ENCODE measurements around the gene STAP1.

STAP1 gene

GRCh38 chr4:67570537-67570936, 12.0 kb downstream of the STAP1 start:
- H3K36me3 Mint-ChIP-seq (ENCODE audit: low read depth) = no peaks in the 10 kb centered on the region
- TF ChIP-seq, protein P1, sequence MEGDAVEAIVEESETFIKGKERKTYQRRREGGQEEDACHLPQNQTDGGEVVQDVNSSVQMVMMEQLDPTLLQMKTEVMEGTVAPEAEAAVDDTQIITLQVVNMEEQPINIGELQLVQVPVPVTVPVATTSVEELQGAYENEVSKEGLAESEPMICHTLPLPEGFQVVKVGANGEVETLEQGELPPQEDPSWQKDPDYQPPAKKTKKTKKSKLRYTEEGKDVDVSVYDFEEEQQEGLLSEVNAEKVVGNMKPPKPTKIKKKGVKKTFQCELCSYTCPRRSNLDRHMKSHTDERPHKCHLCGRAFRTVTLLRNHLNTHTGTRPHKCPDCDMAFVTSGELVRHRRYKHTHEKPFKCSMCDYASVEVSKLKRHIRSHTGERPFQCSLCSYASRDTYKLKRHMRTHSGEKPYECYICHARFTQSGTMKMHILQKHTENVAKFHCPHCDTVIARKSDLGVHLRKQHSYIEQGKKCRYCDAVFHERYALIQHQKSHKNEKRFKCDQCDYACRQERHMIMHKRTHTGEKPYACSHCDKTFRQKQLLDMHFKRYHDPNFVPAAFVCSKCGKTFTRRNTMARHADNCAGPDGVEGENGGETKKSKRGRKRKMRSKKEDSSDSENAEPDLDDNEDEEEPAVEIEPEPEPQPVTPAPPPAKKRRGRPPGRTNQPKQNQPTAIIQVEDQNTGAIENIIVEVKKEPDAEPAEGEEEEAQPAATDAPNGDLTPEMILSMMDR (IDR thresholded peaks at IDR 0.05) = no peak
- H3K9me3 Mint-ChIP-seq = no peaks in the 10 kb centered on the region
- H3K4me1 Mint-ChIP-seq = peaks cover 6% of the 10 kb centered on the region
- H3K27me3 Mint-ChIP-seq (ENCODE audit: low read depth, poor library complexity) = peaks cover 3% of the 10 kb centered on the region
- no peak overlapping the region for H3K27ac Mint-ChIP-seq
- no peak for DNase-seq
- H3K4me3 Mint-ChIP-seq = no peak overlapping the region

DNA sequence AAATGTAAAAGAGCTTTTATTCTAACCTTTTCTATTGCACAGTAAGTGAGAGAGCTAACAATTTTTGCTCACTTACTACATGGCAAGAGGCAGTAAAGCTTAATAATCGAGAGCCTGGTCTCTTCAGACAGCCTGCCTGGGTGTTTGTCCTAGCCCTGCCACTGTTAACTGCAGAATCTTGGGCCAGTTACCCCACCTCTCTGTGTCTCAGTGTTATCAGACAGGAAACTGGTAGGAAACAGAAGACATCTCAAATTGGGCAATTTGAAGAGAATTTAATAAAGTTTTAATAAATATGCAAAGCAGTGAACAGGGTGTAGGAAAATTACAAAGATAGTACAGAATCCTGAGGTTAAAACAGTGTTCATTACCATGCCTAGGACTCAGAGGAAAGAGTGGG, 13.4 kb downstream of the STAP1 start:
- DNase-seq = no peak
- Mint-ChIP-seq H3K4me1 (peaks cover 16% of the 10 kb centered on the region), H3K27ac (no peak overlapping the region), H3K36me3 (ENCODE audit: low read depth) (no peaks in the 10 kb centered on the region), H3K9me3 (no peaks in the 10 kb centered on the region), H3K4me3 (no peak overlapping the region), H3K27me3 (ENCODE audit: low read depth, poor library complexity) (peaks cover 3% of the 10 kb centered on the region)
- TF ChIP-seq, protein P1 (IDR thresholded peaks at IDR 0.05) = no peak

DNA sequence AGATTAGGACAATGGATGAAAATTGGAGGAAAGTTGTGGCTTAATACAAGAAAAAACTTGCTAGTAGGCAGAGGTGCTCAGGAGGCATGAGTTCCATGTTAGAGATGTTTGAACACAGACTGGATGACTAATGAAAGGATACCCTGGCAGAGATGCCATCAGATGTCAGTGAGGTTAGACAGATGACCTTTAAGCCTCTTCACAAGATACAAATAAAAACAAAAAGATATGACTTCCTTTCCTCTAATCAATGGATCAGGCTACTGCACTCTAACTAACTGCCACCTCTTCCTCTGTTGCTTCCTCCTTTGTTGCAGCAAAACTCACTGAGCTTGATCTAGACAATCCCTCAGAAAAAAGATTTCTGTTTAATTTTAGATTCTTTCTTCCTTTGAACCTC, 14.7 kb downstream of the STAP1 start:
- H3K36me3 Mint-ChIP-seq (ENCODE audit: low read depth) = no peaks in the 10 kb centered on the region
- TF ChIP-seq, protein P1 (IDR thresholded peaks at IDR 0.05) = no peak
- DNase-seq = no peak
- H3K4me3 Mint-ChIP-seq = no peak overlapping the region
- no peaks in the 10 kb centered on the region for H3K9me3 Mint-ChIP-seq
- no peak overlapping the region for H3K27ac Mint-ChIP-seq
- peaks cover 16% of the 10 kb centered on the region for H3K4me1 Mint-ChIP-seq
- H3K27me3 Mint-ChIP-seq (ENCODE audit: low read depth, poor library complexity) = peaks cover 3% of the 10 kb centered on the region

DNA sequence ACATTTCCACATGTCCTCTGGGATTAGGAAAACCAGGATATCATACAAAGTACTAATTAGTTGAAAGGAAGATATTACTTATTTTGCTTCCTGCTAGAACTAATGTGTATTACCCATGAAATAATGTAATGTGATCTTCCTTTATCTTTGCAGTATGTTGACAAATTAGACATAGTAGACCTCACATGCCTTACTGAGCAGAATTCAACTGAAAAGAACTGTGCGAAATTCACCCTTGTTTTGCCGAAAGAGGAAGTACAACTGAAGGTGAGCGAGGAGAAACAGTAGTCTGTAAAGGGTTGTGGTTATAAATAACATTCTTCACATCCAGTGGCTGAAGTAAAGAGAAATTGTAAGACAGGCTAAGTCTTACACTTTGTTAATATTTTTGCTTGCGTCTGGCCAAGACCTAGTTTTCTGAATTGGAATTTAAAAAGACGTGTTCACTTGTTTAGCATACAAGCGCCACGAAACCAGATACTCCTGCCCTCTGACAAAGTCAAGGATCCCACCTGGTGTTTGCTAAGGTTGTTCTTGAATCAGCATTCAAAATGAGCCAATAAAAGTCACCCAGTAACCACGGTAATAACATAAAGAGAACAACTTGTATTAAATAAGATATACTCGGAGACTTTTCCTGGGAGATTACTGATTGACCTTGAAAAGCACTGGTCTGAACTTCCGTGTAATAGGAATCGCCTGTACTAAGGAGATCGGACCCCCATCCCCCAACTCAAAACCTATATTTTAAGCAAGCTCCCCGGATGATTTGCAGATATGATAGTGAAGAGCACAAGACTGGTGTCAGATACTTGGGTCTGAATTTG, 16.9 kb downstream of the STAP1 start:
- H3K4me3 Mint-ChIP-seq = no peak overlapping the region
- TF ChIP-seq, protein P1 (IDR thresholded peaks at IDR 0.05) = no peak
- no peaks in the 10 kb centered on the region for H3K36me3 Mint-ChIP-seq (ENCODE audit: low read depth)
- peaks cover 1% of the 10 kb centered on the region for H3K27me3 Mint-ChIP-seq (ENCODE audit: low read depth, poor library complexity)
- no peaks in the 10 kb centered on the region for H3K9me3 Mint-ChIP-seq
- peak overlapping the region; percentile 43 for H3K27ac Mint-ChIP-seq
- DNase-seq = no peak
- peaks cover 16% of the 10 kb centered on the region for H3K4me1 Mint-ChIP-seq

- Mint-ChIP-seq H3K36me3 (ENCODE audit: low read depth) (no peaks in the 10 kb centered on the region), H3K4me1 (peaks cover 16% of the 10 kb centered on the region), H3K27me3 (ENCODE audit: low read depth, poor library complexity) (no peaks in the 10 kb centered on the region), H3K4me3 (no peak overlapping the region), H3K27ac (no peak overlapping the region), H3K9me3 (no peaks in the 10 kb centered on the region)
- DNase-seq = no peak
- TF ChIP-seq, protein P1 (IDR thresholded peaks at IDR 0.05) = no peak
These were observed 17.5 kb downstream of the STAP1 start for GRCh38 chr4:67576059-67576466.

DNA sequence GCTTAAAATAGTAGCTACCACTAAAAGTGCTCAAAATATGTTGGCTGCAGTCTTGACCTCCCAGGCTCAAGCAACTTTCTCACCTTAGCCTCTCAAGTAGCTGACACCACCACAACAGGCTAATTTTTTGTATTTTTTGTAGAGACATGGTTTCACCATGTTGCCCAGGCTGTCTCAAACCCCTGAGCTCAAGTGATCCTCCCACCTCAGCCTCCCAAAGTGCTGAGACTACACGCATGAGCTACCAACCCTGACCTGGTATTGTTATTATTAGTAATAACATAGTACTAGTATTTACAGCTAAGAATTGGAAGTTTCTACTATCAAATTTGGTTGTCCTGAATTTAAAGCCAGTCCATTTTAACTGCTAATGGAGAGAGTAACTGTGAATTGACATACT, 18.0 kb downstream of the STAP1 start:
- DNase-seq = no peak
- Mint-ChIP-seq H3K36me3 (ENCODE audit: low read depth) (no peaks in the 10 kb centered on the region), H3K27me3 (ENCODE audit: low read depth, poor library complexity) (no peaks in the 10 kb centered on the region), H3K4me3 (no peak overlapping the region), H3K27ac (no peak overlapping the region), H3K4me1 (peaks cover 16% of the 10 kb centered on the region), H3K9me3 (no peaks in the 10 kb centered on the region)
- TF ChIP-seq, protein P1 (IDR thresholded peaks at IDR 0.05) = no peak
